BLaER1 (cell line): ENCODE measurements around the gene BHLHA15.

Experiments
- H3K27ac ChIP-seq: shearing (Covaris generic); formaldehyde crosslinking; 2 replicates; pipeline ENCODE4 v1.8.1; 2022
- H3K27me3 ChIP-seq: shearing (Covaris generic); formaldehyde crosslinking; 2 replicates; pipeline ENCODE4 v1.8.1; 2022
- H3K36me3 ChIP-seq: shearing (Covaris generic); formaldehyde crosslinking; 2 replicates; pipeline ENCODE4 v1.8.1; 2022
- H3K4me1 ChIP-seq: shearing (Covaris generic); formaldehyde crosslinking; 2 replicates; pipeline ENCODE4 v1.8.1; 2022
- H3K4me2 ChIP-seq: shearing (Covaris generic); formaldehyde crosslinking; 2 replicates; pipeline ENCODE4 v1.8.1; 2022
- H3K4me3 ChIP-seq: shearing (Covaris generic); formaldehyde crosslinking; 2 replicates; pipeline ENCODE4 v1.8.1; 2022
- H3K9ac ChIP-seq: shearing (Covaris generic); formaldehyde crosslinking; 2 replicates; pipeline ENCODE4 v1.8.1; 2022
- H3K9me3 ChIP-seq: shearing (Covaris generic); formaldehyde crosslinking; 2 replicates; pipeline ENCODE4 v1.8.1; 2022
- H4K20me1 ChIP-seq: shearing (Covaris generic); formaldehyde crosslinking; 2 replicates; pipeline ENCODE4 v1.8.1; 2022
- Cebpa-rat ChIP-seq: shearing (Covaris generic); IDR thresholded peaks from 2 replicates; pipeline ENCODE4 v1.8.1; 2022

The BHLHA15 gene

DNA sequence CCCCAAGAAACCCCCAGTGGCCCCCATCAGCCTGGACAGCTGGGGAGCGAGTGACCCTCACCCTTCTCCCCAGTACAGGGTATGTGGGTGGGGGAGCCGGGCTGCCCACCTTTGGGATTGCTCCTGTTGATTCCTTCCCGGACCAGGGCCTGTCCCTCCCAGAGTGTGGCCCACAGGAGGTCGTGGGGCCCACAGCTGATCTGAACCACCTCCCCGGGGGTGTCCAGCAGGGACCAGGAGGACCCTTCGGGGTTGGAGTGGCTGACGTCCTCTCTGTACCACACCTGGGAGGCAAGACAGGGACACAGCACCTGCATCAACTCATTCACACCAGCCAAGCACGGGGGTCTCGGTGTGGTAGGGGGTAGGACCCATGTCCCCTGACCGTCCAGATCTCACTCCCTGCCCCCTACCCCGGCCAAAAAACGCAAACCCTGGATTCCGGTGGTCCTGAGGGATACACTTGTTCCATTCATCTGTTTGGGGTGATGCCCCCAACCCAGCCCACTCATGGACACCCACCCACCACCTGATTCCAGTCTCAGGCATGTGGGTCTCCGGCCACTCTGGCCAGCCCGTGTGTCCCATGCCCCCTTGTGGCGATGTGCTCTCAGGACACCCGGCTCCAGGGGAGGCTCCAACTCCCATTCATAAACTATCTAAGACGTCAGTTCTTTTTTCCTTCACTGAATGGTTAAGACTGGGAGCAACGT lies 29.9 kb downstream of the BHLHA15 start:
- Histone ChIP-seq H3K4me2 (peak overlapping the region; percentile 94), H3K9me3 (no peaks in the 10 kb centered on the region), H3K27ac (peak overlapping the region; percentile 41), H3K36me3 (peaks cover 60% of the 10 kb centered on the region), H3K27me3 (no peaks in the 10 kb centered on the region), H3K4me3 (no peak overlapping the region), H3K9ac (peak overlapping the region; percentile 55; the same call in 1 of the 2 replicates), H3K4me1 (peaks cover 57% of the 10 kb centered on the region), H4K20me1 (peaks cover 22% of the 10 kb centered on the region; the same call in 1 of the 2 replicates)
- no peak for TF ChIP-seq Cebpa-rat

DNA sequence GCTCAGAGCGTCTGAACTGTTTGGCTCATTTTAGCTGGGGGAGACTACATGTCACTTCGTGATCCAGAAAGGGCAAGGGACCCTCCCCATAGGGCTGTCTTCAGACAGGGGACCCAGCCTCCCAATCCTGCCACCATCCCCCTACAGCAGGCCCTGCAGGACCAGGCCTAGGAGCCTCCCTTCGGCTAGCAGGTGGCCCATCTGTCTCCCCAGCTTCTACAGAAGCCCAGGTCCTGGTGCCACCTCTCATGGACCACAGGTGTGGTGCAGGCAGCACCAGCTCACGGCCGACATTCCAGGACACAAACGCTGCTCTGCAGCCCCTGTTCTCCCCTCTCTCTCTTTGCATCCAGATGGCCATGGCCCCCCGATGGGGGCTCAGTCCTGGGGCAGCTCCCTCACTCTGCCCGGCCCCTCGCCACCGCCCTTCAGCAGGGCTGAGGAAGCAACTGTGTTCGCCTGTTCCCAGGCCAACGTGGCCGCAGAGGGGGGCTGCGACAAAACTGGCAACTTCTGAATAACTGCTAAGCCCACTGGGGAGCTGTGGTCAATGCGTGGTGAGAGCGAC lies 30.5 kb downstream of the BHLHA15 start:
- Histone ChIP-seq H3K9me3 (no peaks in the 10 kb centered on the region), H3K9ac (peak overlapping the region; percentile 55), H4K20me1 (peaks cover 22% of the 10 kb centered on the region; the same call in 1 of the 2 replicates), H3K4me1 (peaks cover 58% of the 10 kb centered on the region), H3K27me3 (no peaks in the 10 kb centered on the region), H3K27ac (peak overlapping the region; percentile 41), H3K4me2 (peak overlapping the region; percentile 94), H3K36me3 (peaks cover 54% of the 10 kb centered on the region), H3K4me3 (peak overlapping the region; percentile 49; the same call in 1 of the 2 replicates)
- no peak for TF ChIP-seq Cebpa-rat

DNA sequence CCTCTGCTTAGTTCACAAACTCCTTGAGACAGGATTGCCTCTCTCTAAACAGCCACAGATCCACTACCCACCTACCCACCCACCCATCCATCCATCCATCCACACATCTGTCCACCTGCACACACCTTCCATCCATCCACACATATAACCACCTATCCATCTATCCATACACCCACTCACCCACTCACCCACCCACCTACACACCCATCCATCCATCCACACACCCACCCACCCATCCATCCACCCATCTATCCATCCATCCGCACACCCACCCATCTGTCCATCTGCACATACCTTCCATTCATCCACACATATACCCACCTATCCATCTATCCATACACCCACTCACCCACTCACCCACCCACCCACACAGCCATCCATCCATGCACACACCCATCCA lies 31.1 kb downstream of the BHLHA15 start:
- no peaks in the 10 kb centered on the region for H3K9me3 ChIP-seq
- no peak for TF ChIP-seq Cebpa-rat
- peaks cover 22% of the 10 kb centered on the region; the same call in 1 of the 2 replicates for H4K20me1 ChIP-seq
- H3K4me1 ChIP-seq: peaks cover 58% of the 10 kb centered on the region
- peak overlapping the region; percentile 49; the same call in 1 of the 2 replicates for H3K4me3 ChIP-seq
- no peaks in the 10 kb centered on the region for H3K27me3 ChIP-seq
- peak overlapping the region; percentile 94 for H3K4me2 ChIP-seq
- peaks cover 51% of the 10 kb centered on the region for H3K36me3 ChIP-seq
- H3K9ac ChIP-seq: peak overlapping the region; percentile 55
- H3K27ac ChIP-seq: peak overlapping the region; percentile 41

DNA sequence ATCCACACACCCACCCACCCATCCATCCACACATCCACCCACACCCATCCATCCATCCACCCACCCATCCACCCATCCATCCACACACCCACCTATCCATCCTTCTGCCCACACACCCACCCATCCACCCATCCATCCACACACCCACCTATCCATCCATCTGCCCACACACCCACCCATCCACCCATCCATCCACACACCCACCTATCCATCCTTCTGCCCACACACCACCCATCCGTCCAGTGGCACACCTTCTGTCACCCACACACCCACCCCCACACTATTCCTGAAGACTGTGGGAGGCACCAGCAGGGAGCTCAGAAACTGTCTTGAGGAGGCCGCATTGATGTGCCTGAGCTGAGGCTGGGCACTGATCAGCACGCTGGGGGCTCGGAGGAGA lies 31.7 kb downstream of the BHLHA15 start:
- H3K36me3 ChIP-seq: peaks cover 51% of the 10 kb centered on the region
- H3K9ac ChIP-seq: no peak overlapping the region
- H3K27me3 ChIP-seq: no peaks in the 10 kb centered on the region
- peaks cover 22% of the 10 kb centered on the region; the same call in 1 of the 2 replicates for H4K20me1 ChIP-seq
- no peak for TF ChIP-seq Cebpa-rat
- no peaks in the 10 kb centered on the region for H3K9me3 ChIP-seq
- H3K4me3 ChIP-seq: no peak overlapping the region
- no peak overlapping the region for H3K27ac ChIP-seq
- no peak overlapping the region for H3K4me2 ChIP-seq
- peaks cover 58% of the 10 kb centered on the region for H3K4me1 ChIP-seq

DNA sequence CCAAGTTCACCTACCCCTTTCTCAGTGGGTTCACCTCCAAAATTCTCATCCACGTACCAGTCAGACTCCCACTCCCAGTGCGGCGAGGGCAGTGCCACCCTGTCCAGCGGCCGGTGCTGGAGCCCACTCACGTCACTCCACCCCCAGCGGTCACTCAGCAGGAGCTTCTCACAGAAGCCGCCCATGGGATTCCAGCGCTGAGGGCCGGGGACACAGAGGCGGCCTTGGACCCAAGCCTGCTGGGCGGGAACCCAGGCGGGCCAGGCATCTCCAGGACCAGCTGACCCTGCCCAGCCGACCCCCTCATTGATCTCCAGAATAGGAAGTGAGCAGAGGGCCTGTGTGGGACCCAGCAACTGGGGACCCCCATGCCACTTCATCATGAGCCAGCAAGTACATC lies 33.6 kb downstream of the BHLHA15 start:
- Histone ChIP-seq H3K27ac (0 out of 2 replicates have a peak overlapping the region, but pooled peaks have one; percentile 44), H3K4me2 (peak overlapping the region; percentile 58), H3K27me3 (no peaks in the 10 kb centered on the region)

DNA sequence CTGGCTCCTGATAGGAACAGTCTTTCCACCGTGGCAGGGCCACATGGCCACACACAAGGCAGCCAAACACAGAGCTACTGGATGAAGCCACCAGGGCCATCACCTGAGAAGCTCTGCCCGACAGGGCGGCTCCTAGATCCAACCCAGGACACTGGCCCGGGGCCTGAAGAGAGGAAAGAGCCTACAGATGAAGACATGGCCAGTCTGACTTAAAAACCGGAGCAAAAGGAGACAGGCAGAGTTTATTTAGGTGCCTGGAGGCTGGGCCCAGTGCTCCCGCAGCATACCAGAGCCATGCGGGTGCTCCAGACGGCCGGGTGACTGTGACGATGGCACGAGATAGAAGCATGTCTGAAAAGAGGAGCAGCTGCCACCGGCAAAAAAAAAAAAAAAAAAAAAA lies 36.9 kb downstream of the BHLHA15 start:
- no peak for TF ChIP-seq Cebpa-rat
- Histone ChIP-seq H3K4me2 (no peak overlapping the region), H3K27me3 (no peaks in the 10 kb centered on the region), H3K4me3 (no peak overlapping the region), H3K4me1 (peaks cover 70% of the 10 kb centered on the region), H4K20me1 (0 out of 2 replicates have a peak, but pooled peaks cover 23% of the 10 kb centered on the region), H3K27ac (no peak overlapping the region), H3K9ac (no peak overlapping the region), H3K9me3 (no peaks in the 10 kb centered on the region), H3K36me3 (peaks cover 26% of the 10 kb centered on the region)

More for the DNA sequence above, 33.6 kb downstream of the BHLHA15 start:
- H3K36me3 ChIP-seq: peaks cover 38% of the 10 kb centered on the region
- no peak for TF ChIP-seq Cebpa-rat
- peaks cover 70% of the 10 kb centered on the region for H3K4me1 ChIP-seq
- no peaks in the 10 kb centered on the region for H3K9me3 ChIP-seq
- no peak overlapping the region for H3K9ac ChIP-seq
- H4K20me1 ChIP-seq: peaks cover 22% of the 10 kb centered on the region; the same call in 1 of the 2 replicates
- no peak overlapping the region for H3K4me3 ChIP-seq

DNA sequence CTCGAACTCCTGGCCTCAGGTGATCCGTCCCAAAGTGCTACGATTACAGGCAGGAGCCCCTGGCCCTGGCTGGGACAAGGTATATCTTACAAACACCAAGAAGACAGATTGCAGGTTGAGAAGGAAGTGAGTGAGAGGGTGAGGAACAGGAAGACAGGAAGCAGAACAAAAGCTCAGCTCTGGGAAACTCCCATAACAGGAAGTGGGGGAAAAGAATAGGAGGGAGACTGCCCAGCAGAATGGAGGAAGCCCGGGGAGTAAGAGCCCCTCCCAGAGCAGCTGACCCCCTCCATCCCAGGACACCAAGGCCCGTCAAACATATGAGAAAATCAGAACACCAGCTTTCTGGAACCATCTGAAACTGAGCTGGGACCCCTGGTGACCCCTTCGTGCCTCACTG lies 37.9 kb downstream of the BHLHA15 start:
- no peak for TF ChIP-seq Cebpa-rat
- peaks cover 17% of the 10 kb centered on the region for H3K36me3 ChIP-seq
- 0 out of 2 replicates have a peak, but pooled peaks cover 23% of the 10 kb centered on the region for H4K20me1 ChIP-seq
- H3K27ac ChIP-seq: peak overlapping the region; percentile 46
- no peaks in the 10 kb centered on the region for H3K9me3 ChIP-seq
- no peak overlapping the region for H3K4me3 ChIP-seq
- H3K4me1 ChIP-seq: peaks cover 67% of the 10 kb centered on the region
- no peaks in the 10 kb centered on the region for H3K27me3 ChIP-seq
- no peak overlapping the region for H3K9ac ChIP-seq
- peak overlapping the region; percentile 52 for H3K4me2 ChIP-seq

DNA sequence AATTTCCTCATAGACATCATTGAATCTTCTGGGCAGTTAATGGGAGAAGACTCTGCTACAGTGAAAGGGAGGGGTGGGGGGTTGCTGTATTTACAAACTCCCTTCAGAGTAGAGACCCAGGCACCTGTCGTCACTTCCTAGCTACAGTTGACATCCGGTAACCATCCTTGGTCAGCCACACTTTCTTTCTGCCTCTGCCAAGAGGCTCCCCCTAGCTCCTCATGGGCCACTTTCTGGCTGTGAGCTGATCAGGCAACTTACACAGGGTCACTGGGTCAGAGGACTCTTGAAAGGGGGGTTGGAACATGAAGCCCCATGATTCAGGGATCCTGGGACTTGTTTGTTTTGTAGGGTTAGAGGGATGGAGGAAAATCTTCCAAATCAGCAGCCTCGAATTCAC lies 39.5 kb downstream of the BHLHA15 start:
- H3K4me1 ChIP-seq: peaks cover 51% of the 10 kb centered on the region

DNA sequence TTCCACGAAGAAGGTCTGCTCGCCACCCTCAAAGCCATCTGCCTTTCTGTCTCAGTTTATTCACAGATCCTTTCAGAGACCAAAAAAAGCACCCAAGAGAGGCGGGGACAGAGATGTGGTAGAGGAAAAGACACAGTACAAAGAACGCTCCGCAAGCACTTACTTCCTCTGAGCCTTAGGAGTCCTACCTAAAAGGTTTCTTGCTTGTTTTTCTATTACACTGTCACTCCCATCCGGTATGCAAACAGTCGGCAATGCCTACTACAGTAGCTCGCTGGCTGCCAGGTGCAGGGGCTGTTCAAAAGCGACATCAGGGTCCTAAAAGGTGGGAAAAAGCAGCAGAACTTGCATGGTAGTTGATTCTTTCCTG lies 40.0 kb downstream of the BHLHA15 start:
- peak overlapping the region; percentile 98 for H3K4me2 ChIP-seq
- peaks cover 46% of the 10 kb centered on the region for H3K4me1 ChIP-seq
- H3K9me3 ChIP-seq: no peaks in the 10 kb centered on the region
- H4K20me1 ChIP-seq: peaks cover 26% of the 10 kb centered on the region; the same call in 1 of the 2 replicates
- H3K27me3 ChIP-seq: no peaks in the 10 kb centered on the region
- peaks cover 30% of the 10 kb centered on the region for H3K36me3 ChIP-seq
- peak overlapping the region; percentile 84 for H3K4me3 ChIP-seq
- no peak for TF ChIP-seq Cebpa-rat
- H3K27ac ChIP-seq: peak overlapping the region; percentile 72
- peak overlapping the region; percentile 74 for H3K9ac ChIP-seq

More for the DNA sequence above, 39.5 kb downstream of the BHLHA15 start:
- Histone ChIP-seq H3K27ac (peak overlapping the region; percentile 72), H3K9ac (peak overlapping the region; percentile 74), H3K9me3 (no peaks in the 10 kb centered on the region), H4K20me1 (peaks cover 26% of the 10 kb centered on the region; the same call in 1 of the 2 replicates), H3K36me3 (peaks cover 26% of the 10 kb centered on the region), H3K27me3 (no peaks in the 10 kb centered on the region), H3K4me3 (peak overlapping the region; percentile 84), H3K4me2 (peak overlapping the region; percentile 98)
- no peak for TF ChIP-seq Cebpa-rat
